Stomach (tissue), 4 donors: ENCODE measurements around the gene NSRP1.

ENCODE experiments used
- EP300 ChIP-seq: sonication (generic); formaldehyde crosslinking; IDR thresholded peaks from one replicate; pipeline ENCODE4 v1.6.1; 2017; ENCODE audit warnings: antibody characterized with exemption
- POLR2A ChIP-seq, 4 donors: fragments of 450-650 bp; IDR thresholded peaks; one replicate each; pipeline ENCODE4 v1.6.1; 2016; ENCODE audit warnings: antibody characterized with exemption in 4 of 4, control low read depth in 2 of 4, mild to moderate bottlenecking in 1 of 4, moderate library complexity in 1 of 4
- POLR2AphosphoS5 ChIP-seq, 3 donors: sonication (generic); formaldehyde crosslinking; IDR thresholded peaks; one replicate each; pipeline ENCODE4 v1.6.1; 2016; ENCODE audit warnings: antibody characterized with exemption in 3 of 3
- TF ChIP-seq, protein P1 (sequence below), 7 experiments: fragments of 450-650 bp in 4 of 7; fragments of 200-600 bp in 3 of 7; sonication (generic) in 3 of 7; IDR thresholded peaks; one replicate each; pipeline ENCODE4 v1.5.1; 2016 to 2019; ENCODE audit warnings: antibody characterized with exemption in 7 of 7, control low read depth in 2 of 7, mild to moderate bottlenecking in 1 of 7

DNA sequence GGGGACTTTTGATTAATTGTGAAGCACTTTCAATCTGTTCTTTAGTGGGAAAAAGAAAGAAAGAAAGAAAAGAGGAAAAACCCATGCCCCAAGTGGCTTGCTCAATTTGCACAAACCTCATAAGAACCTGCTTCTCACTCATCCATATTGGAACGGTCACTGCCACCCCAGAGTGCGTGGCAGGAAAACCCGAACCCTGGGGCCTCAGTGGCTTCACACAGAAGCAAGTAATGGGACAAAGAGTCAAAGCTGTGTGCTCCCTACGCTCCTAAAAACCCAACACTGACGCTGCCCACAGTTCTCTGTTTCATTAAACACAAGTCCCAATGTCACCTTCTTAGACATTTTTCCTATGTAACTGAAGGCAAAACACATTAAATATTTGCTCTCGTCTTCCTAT lies 117.7 kb downstream of the NSRP1 start:
- TF ChIP-seq, protein P1, sequence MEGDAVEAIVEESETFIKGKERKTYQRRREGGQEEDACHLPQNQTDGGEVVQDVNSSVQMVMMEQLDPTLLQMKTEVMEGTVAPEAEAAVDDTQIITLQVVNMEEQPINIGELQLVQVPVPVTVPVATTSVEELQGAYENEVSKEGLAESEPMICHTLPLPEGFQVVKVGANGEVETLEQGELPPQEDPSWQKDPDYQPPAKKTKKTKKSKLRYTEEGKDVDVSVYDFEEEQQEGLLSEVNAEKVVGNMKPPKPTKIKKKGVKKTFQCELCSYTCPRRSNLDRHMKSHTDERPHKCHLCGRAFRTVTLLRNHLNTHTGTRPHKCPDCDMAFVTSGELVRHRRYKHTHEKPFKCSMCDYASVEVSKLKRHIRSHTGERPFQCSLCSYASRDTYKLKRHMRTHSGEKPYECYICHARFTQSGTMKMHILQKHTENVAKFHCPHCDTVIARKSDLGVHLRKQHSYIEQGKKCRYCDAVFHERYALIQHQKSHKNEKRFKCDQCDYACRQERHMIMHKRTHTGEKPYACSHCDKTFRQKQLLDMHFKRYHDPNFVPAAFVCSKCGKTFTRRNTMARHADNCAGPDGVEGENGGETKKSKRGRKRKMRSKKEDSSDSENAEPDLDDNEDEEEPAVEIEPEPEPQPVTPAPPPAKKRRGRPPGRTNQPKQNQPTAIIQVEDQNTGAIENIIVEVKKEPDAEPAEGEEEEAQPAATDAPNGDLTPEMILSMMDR (IDR thresholded peaks at IDR 0.05): no peak
- TF ChIP-seq POLR2A (IDR thresholded peaks at IDR 0.05) (no peak), EP300 (no peak), POLR2AphosphoS5 (IDR thresholded peaks at IDR 0.05) (no peak)
